Dermis lymphatic vessel endothelial cell (primary cell): ENCODE results near the gene TTC9B. TPM values are rescaled to one million over a fixed set of nuclear protein-coding genes. Genes with fewer than 3 reads are reported as not detected.

ENCODE experiments used
- total RNA-seq: library from RNA; depleted of rRNA; stranded (reverse); fragments of >200 nt; gene quantifications from 2 replicates; pipeline ENCODE4 v1.2.1, GENCODE V29; 2014

Gene TTC9B
- total RNA-seq, result not detected in 2 replicates

DNA sequence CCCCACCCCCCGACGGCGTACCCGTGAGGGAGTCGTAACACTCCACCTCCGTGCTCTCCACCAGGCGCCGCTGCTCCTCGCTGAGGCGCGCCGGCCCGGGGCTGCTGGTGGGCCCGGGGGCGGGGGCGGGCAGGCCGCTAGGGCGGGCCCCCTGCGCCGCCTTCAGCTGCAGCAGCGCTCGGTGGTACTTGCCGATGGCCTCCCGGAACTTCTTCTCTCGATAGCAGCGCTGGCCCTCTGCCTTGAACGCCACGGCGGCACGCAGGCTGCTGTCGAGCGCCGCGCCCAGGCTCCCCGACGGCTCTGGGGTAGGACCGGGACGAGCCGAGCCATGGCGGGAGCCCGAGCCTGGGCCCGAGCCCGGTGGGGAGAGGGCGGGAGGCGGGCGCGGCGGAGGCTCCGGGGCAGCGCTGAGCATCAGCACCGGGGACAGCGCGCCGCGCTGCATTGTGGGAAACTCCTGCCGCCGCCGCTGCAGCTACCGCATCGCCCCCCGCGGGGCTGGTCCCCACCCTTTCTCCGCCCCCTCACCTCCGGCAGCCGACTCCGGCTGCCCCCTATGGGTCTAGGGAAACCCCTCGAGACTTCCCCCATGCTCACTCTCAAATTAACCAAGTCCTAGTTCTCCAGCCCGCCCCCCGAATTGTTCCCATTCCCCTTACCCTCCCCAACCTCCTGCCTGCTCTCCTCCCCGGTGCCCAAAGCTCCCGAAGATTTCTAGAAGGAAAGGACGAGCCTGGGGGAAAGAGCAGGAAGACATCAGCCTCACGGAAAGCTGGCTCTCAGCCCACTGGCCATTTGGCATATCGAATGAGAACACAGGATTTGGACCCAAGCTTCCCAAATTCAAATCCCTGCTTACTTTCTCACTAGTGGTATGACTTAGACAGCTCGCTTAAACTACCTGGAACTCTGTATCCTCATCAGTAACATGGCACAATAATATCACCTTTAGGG, at the start of gene TTC9B:
TTC9B (minus strand) TSS at position 451 of the 957 bp plus-strand sequence; CDS start at position 448, 3 bp downstream.

DNA sequence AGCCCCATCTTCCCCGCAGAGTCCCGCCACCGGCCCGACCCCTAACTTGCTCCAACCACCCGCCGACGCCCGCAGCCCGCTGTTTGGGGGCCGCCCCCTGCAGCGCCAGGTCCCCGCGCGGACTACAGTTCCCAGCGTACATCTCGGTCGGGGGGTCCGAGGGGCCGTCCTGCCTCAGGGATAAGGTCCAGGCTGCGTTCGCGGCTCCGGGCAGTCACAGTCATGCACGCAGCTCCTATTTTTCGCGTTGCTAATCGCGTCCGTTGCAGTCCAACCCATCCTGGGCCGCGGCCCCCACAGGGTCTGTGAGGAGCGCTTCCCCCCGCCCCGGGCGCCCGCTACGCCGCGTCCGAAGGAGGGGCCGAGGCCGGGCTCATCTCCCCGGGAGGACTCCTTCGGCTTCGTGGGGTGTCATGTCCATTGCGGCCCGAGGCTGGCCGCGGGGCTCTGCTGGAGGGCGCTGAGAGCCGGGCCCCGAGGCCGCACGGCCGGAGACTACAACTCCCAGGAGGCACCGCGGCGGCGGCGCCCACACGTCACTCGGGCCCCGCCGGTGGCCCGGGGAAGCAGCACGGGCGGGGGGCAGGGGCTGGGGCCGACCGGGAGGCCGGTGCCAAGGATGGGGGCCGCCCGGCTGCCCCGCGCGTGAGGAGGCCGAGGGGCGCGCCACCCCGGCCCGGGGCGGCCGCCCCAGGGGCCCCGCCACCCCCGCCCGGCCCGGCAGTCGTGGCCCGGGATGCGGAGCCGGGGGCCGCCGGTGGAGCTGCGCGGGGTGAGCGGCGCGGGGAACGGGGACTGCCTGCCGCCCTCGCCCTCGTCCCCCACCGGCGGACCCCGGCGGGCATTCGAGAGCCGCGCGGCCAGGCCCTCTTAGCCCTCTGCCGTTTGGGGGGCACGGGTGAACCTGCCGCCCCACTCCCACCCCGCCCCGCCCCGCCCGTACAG, 27.0 kb downstream of the TTC9B start, which contains the start of gene MAP3K10:
MAP3K10 (plus strand) TSS at position 536 of the 945 bp plus-strand sequence. CDS start 606 bp downstream, outside the sequence.

Other genes starting within 250 kb of the TTC9B start
- 65.5 and 72.3 TPM in 2 replicates for gene PSMC4, start 247.2 kb downstream of the TTC9B start, total RNA-seq
- 2.9 and 6.0 TPM in 2 replicates for gene ZNF546, start 221.3 kb downstream of the TTC9B start, total RNA-seq
- 6.5 and 14.0 TPM in 2 replicates for gene ZNF780B, start 162.2 kb downstream of the TTC9B start, total RNA-seq
- gene ZNF780A, start 127.4 kb downstream of the TTC9B start, total RNA-seq, result 9.5 and 16.5 TPM in 2 replicates
- gene MAP3K10, start 27.0 kb downstream of the TTC9B start, total RNA-seq, result 3.7 and 5.5 TPM in 2 replicates
- 0.09 and 0.11 TPM in 2 replicates for gene CCNP, start 8.3 kb upstream of the TTC9B start, total RNA-seq
- 27.0 and 30.5 TPM in 2 replicates for gene AKT2, start 67.0 kb upstream of the TTC9B start, total RNA-seq
- 3.6 and 6.1 TPM in 2 replicates for gene C19orf47, start 130.0 kb upstream of the TTC9B start, total RNA-seq
- gene PLD3, start 130.3 kb upstream of the TTC9B start, total RNA-seq, result 123 and 175 TPM in 2 replicates
- gene HIPK4, start 171.8 kb upstream of the TTC9B start, total RNA-seq, result under 0.01 TPM in 1 of 2 replicates, not detected in the other
- gene PRX, start 195.0 kb upstream of the TTC9B start, total RNA-seq, result 1.5 TPM in 2 replicates
- gene SERTAD1, start 207.6 kb upstream of the TTC9B start, total RNA-seq, result 20.7 and 22.3 TPM in 2 replicates
- 22.1 and 32.7 TPM in 2 replicates for gene SERTAD3, start 226.0 kb upstream of the TTC9B start, total RNA-seq
- 39.4 and 53.0 TPM in 2 replicates for gene BLVRB, start 247.4 kb upstream of the TTC9B start, total RNA-seq
- gene SPTBN4, start 248.6 kb upstream of the TTC9B start, total RNA-seq, result under 0.01 TPM in 1 of 2 replicates, not detected in the other